Measurements from ENCODE around the gene MFGE8.

The MFGE8 gene

GRCh38 chr15:88898736-88899135 lies 14.4 kb downstream of the MFGE8 start:
- DNase-seq (ENCODE audit: low spot score): no peak

GRCh38 chr15:88897456-88898194 lies 15.6 kb downstream of the MFGE8 start:
- DNase-seq (ENCODE audit: low spot score): peak; percentile 86

GRCh38 chr15:88897142-88897455 lies 16.1 kb downstream of the MFGE8 start:
- DNase-seq (ENCODE audit: low spot score): no peak

GRCh38 chr15:88896333-88897033 lies 16.7 kb downstream of the MFGE8 start:
- DNase-seq (ENCODE audit: low spot score): no peak

GRCh38 chr15:88894819-88895767 lies 18.1 kb downstream of the MFGE8 start, which contains the start of gene HAPLN3:
Gene HAPLN3, minus strand, starts transcription at chr15:88895544. Its CDS starts 8,246 bp downstream, at chr15:88887298.
- DNase-seq (ENCODE audit: low spot score): peak; percentile 40

GRCh38 chr15:88894348-88894818 lies 18.8 kb downstream of the MFGE8 start:
- peak; percentile 91 for DNase-seq (ENCODE audit: low spot score)

GRCh38 chr15:88891540-88892254 lies 21.5 kb downstream of the MFGE8 start:
- DNase-seq (ENCODE audit: low spot score): no peak

- no peak for DNase-seq (ENCODE audit: low spot score)
Measured at GRCh38 chr15:88890495-88890894, 22.7 kb downstream of the MFGE8 start.

GRCh38 chr15:88888719-88889118 lies 24.5 kb downstream of the MFGE8 start:
- no peak for DNase-seq (ENCODE audit: low spot score)

GRCh38 chr15:88887068-88887580 lies 26.1 kb downstream of the MFGE8 start:
- no peak for DNase-seq (ENCODE audit: low spot score)

GRCh38 chr15:88882785-88883184 lies 30.4 kb downstream of the MFGE8 start:
- DNase-seq (ENCODE audit: low spot score): no peak

- DNase-seq (ENCODE audit: low spot score): no peak
Measured at GRCh38 chr15:88881775-88882174, 31.4 kb downstream of the MFGE8 start.

- no peak for DNase-seq (ENCODE audit: low spot score)
Measured at GRCh38 chr15:88880944-88881740, 32.0 kb downstream of the MFGE8 start.

GRCh38 chr15:88878720-88879184 lies 34.4 kb downstream of the MFGE8 start:
- DNase-seq (ENCODE audit: low spot score): peak; percentile 92

- no peak for DNase-seq (ENCODE audit: low spot score)
Measured at GRCh38 chr15:88877906-88878305, 35.3 kb downstream of the MFGE8 start.

- no peak for DNase-seq (ENCODE audit: low spot score)
Measured at GRCh38 chr15:88877415-88877814, 35.8 kb downstream of the MFGE8 start.

- no peak for DNase-seq (ENCODE audit: low spot score)
Measured at GRCh38 chr15:88876573-88876972, 36.6 kb downstream of the MFGE8 start.

GRCh38 chr15:88874684-88875083 lies 38.5 kb downstream of the MFGE8 start:
- no peak for DNase-seq (ENCODE audit: low spot score)

GRCh38 chr15:88874275-88874674 lies 38.9 kb downstream of the MFGE8 start:
- no peak for DNase-seq (ENCODE audit: low spot score)

GRCh38 chr15:88873786-88874185 lies 39.4 kb downstream of the MFGE8 start:
- no peak for DNase-seq (ENCODE audit: low spot score)

GRCh38 chr15:88872706-88873105 lies 40.5 kb downstream of the MFGE8 start:
- DNase-seq (ENCODE audit: low spot score): no peak
